ENCODE measurements around the gene KCNJ14. TPM values are rescaled to one million over a fixed set of nuclear protein-coding genes. Genes with fewer than 3 reads are reported as not detected.

KCNJ14 gene
- total RNA-seq, 1 donor from 2014 or later: 3.7 TPM

DNA sequence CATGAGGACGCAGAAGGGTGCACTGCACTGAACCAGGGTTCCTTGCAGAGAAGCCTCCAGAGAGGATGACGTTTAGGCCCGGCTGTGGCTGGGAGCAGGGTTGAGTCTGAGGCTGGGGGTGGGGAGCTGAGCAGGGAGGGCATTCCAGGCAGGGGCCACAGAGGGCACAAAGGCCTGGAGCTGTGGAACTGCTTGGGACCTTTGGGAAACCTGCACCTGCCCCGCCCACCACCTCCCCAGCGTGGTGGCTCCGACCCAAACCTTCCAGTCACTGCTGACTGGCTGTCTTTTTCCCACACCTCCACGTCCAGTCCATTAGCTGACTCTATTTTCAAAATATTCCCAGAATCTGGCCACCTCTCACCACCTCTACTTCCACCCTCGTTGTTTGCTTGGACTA, 61.2 kb downstream of the KCNJ14 start:
- DNase-seq (ENCODE audit: extremely low spot score in 2 of 2): no peak
- Histone ChIP-seq H3K27ac (no peak overlapping the region), H3K4me3 (no peak overlapping the region), H3K4me1 (peaks cover 8% of the 10 kb centered on the region), H3K36me3 (no peaks in the 10 kb centered on the region), H3K27me3 (peaks cover under 1% of the 10 kb centered on the region), H3K9me3 (no peaks in the 10 kb centered on the region)
- TF ChIP-seq, protein P1, sequence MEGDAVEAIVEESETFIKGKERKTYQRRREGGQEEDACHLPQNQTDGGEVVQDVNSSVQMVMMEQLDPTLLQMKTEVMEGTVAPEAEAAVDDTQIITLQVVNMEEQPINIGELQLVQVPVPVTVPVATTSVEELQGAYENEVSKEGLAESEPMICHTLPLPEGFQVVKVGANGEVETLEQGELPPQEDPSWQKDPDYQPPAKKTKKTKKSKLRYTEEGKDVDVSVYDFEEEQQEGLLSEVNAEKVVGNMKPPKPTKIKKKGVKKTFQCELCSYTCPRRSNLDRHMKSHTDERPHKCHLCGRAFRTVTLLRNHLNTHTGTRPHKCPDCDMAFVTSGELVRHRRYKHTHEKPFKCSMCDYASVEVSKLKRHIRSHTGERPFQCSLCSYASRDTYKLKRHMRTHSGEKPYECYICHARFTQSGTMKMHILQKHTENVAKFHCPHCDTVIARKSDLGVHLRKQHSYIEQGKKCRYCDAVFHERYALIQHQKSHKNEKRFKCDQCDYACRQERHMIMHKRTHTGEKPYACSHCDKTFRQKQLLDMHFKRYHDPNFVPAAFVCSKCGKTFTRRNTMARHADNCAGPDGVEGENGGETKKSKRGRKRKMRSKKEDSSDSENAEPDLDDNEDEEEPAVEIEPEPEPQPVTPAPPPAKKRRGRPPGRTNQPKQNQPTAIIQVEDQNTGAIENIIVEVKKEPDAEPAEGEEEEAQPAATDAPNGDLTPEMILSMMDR (IDR thresholded peaks at IDR 0.05): no peak
- TF ChIP-seq POLR2A (IDR thresholded peaks at IDR 0.05) (no peak), POLR2AphosphoS5 (IDR thresholded peaks at IDR 0.05; ENCODE audit: insufficient read depth in 1 of 2, low read depth in 1 of 2) (no peak)
- intact Hi-C loops (cut with DNase I): no loop called here

Other genes with a start within 250 kb of the KCNJ14 start
- 31.9 TPM for gene CARD8, start 199.7 kb upstream of the KCNJ14 start, total RNA-seq
- not detected for gene ZNF114, start 185.5 kb upstream of the KCNJ14 start, total RNA-seq
- 55.2 TPM for gene EMP3, start 130.0 kb upstream of the KCNJ14 start, total RNA-seq
- gene TMEM143, start 91.6 kb upstream of the KCNJ14 start, total RNA-seq: 3.2 TPM
- gene SYNGR4, start 91.2 kb upstream of the KCNJ14 start, total RNA-seq: not detected
- 90.8 TPM for gene KDELR1, start 64.0 kb upstream of the KCNJ14 start, total RNA-seq
- gene GRIN2D, start 61.9 kb upstream of the KCNJ14 start, total RNA-seq: not detected
- gene GRWD1, start 9.6 kb upstream of the KCNJ14 start, total RNA-seq: 20.4 TPM
- gene CYTH2, start 13.8 kb downstream of the KCNJ14 start, total RNA-seq: 87.2 TPM
- 1.7 TPM for gene LMTK3, start 56.3 kb downstream of the KCNJ14 start, total RNA-seq
- gene SULT2B1, start 96.6 kb downstream of the KCNJ14 start, total RNA-seq: 43.0 TPM
- gene SPACA4, start 151.2 kb downstream of the KCNJ14 start, total RNA-seq: 3.9 TPM
- gene FAM83E, start 159.5 kb downstream of the KCNJ14 start, total RNA-seq: 3.2 TPM
- 2,346 TPM for gene RPL18, start 163.6 kb downstream of the KCNJ14 start, total RNA-seq
- 19.9 TPM for gene SPHK2, start 163.9 kb downstream of the KCNJ14 start, total RNA-seq
- 4.9 TPM for gene DBP, start 181.8 kb downstream of the KCNJ14 start, total RNA-seq
- 7.9 TPM for gene CA11, start 190.6 kb downstream of the KCNJ14 start, total RNA-seq
- gene NTN5, start 217.4 kb downstream of the KCNJ14 start, total RNA-seq: 0.98 TPM
- gene FUT2, start 240.4 kb downstream of the KCNJ14 start, total RNA-seq: 6.1 TPM

Data from vagina (tissue), 2 donors.